Testis (tissue), 2 donors: ENCODE measurements around the gene TRMT44.

Experiments
- CTCF ChIP-seq, 3 experiments: fragments of 450-650 bp in 2 of 3; fragments of 200-600 bp in 1 of 3; sonication (generic) in 1 of 3; IDR thresholded peaks; one replicate each; pipeline ENCODE4 v1.5.1; 2016 to 2019; ENCODE audit warnings: antibody characterized with exemption in 3 of 3, mild to moderate bottlenecking in 2 of 3, moderate library complexity in 1 of 3
- POLR2A ChIP-seq: fragments of 450-650 bp; IDR thresholded peaks from one replicate; pipeline ENCODE4 v1.6.1; 2017; ENCODE audit warnings: antibody characterized with exemption, mild to moderate bottlenecking, moderate library complexity

DNA sequence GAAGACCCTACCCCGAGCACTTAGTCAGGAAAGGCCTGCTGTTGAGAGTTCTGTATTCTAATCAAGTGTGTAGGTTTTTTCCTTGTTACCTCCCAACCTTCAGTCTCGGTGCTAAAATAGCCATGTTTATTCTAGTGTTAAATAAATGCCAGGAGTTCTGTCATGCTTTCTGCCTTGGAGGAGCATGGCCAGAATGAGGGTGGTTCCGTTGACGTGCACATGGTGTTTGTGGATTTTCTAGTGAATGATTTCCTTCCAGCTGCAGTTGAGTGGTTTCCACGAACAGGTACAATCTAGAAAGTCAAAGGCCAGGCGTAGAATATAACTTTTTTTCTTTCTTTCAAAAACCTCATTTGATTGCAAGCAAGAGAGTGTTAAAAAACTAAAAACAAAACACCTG is 21.0 kb downstream of the TRMT44 start:
- TF ChIP-seq CTCF (IDR thresholded peaks at IDR 0.05) (no peak), POLR2A (no peak)
